ENCODE results near the gene GBP1. TPM values are rescaled to one million over a fixed set of nuclear protein-coding genes. Genes with fewer than 3 reads are reported as not detected.

GBP1 gene
- total and polyA plus RNA-seq, 2 of the 4 experiments (the other 2 are of a cell fraction), result 39.3 to 118 TPM

GRCh38 chr1:89041721-89042120, 23.3 kb downstream of the GBP1 start:
- no TSS peak for BruUV-seq (replicated peaks)
- Histone ChIP-seq H3K23ac (ENCODE audit: low read depth, low read length) (no peak overlapping the region), H4K8ac (ENCODE audit: low read depth in 2 of 2, low read length in 2 of 2) (no peak overlapping the region), H4K5ac (ENCODE audit: low read depth, low read length) (no peak overlapping the region), H2BK120ac (ENCODE audit: low read depth, low read length) (no peak overlapping the region), H2AK5ac (ENCODE audit: low read depth, low read length) (no peak overlapping the region), H3K4me1 (ENCODE audit: control insufficient read depth, insufficient read depth, low read length) (no peaks in the 10 kb centered on the region), H3K14ac (replicated peaks; ENCODE audit: low read depth, low read length) (no peak overlapping the region), H2AK9ac (replicated peaks; ENCODE audit: low read depth, low read length, poor library complexity) (no peak overlapping the region), H3K56ac (ENCODE audit: extremely low read depth, insufficient read depth, low read length) (no peak overlapping the region), H3K9me1 (ENCODE audit: insufficient read depth, low read length) (no peaks in the 10 kb centered on the region), H2AFZ (replicated peaks; ENCODE audit: low read length, poor library complexity) (no peak overlapping the region), H2BK5ac (ENCODE audit: low read depth, low read length, poor library complexity, severe bottlenecking) (peak overlapping the region; percentile 29), H3K27ac (ENCODE audit: insufficient read depth, low read length) (no peak overlapping the region), H3K9ac (ENCODE audit: low read depth, low read length) (no peak overlapping the region), H3K18ac (ENCODE audit: low read depth, low read length) (no peak overlapping the region), H3K4me2 (ENCODE audit: low read depth, low read length) (no peak overlapping the region), H3K79me1 (ENCODE audit: low read depth in 1 of 2, low read length in 2 of 2) (no peaks in the 10 kb centered on the region), H3K27me3 (ENCODE audit: control insufficient read depth, insufficient read depth, low read length) (no peaks in the 10 kb centered on the region), H3K36me3 (ENCODE audit: control insufficient read depth, insufficient read depth, low read length) (no peaks in the 10 kb centered on the region), H3K9me3 (ENCODE audit: control insufficient read depth, insufficient read depth, low read length) (no peaks in the 10 kb centered on the region; the same call in 1 of the 2 replicates), H4K91ac (ENCODE audit: insufficient read depth, low read depth, low read length) (no peak overlapping the region), H4K20me1 (ENCODE audit: insufficient read depth, low read length) (no peaks in the 10 kb centered on the region), H2BK15ac (ENCODE audit: low read depth, low read length) (no peak overlapping the region), H3K4me3 (ENCODE audit: insufficient read depth, low read depth, low read length) (no peak overlapping the region), H3K4ac (ENCODE audit: low read depth, low read length) (no peak overlapping the region), H2BK20ac (ENCODE audit: low read depth, low read length) (no peak overlapping the region)
- TF ChIP-seq RFX5 (IDR thresholded peaks at IDR 0.05; ENCODE audit: low read depth, low read length), result no peak
- TF ChIP-seq CTCF (conservative IDR thresholded peaks at IDR 0.05; ENCODE audit: low read depth, low read length), result no peak
- intact Hi-C loops (cut with micrococcal nuclease) (no loop called here), dilution Hi-C loops (cut with HindIII; ENCODE audit: low sequenced_read_pairs, unreplicated experiment) (no loop called here), in situ Hi-C loops (cut with MboI; ENCODE audit: low sequenced_read_pairs) (no loop called here)
- ChIA-PET POLR2A (ENCODE audit: unreplicated experiment) (no interaction called here), CTCF (interaction anchor here (1.1 kb wide), 1 partner anchor 23 kb away, joined by 4 read pairs; the partner anchor contains the start of gene GBP1)
- no peak for ATAC-seq (ENCODE audit: low read depth)
- WGBS, 2 experiments (ENCODE audit: extremely low coverage in 2 of 2, insufficient read length in 1 of 2), result no CpG with 5 or more reads among the region's 1 CpG
- no peak for DNase-seq

Measured in IMR-90 (cell line).